ENCODE data around the gene KRT15. TPM values are rescaled to one million over a fixed set of nuclear protein-coding genes. Genes with fewer than 3 reads are reported as not detected.

KRT15 gene
- total and polyA plus RNA-seq, 2 of the 8 experiments (the other 6 are each of a cell fraction or from before 2014, with no cell fraction given), result 0.11 to 0.13 TPM

DNA sequence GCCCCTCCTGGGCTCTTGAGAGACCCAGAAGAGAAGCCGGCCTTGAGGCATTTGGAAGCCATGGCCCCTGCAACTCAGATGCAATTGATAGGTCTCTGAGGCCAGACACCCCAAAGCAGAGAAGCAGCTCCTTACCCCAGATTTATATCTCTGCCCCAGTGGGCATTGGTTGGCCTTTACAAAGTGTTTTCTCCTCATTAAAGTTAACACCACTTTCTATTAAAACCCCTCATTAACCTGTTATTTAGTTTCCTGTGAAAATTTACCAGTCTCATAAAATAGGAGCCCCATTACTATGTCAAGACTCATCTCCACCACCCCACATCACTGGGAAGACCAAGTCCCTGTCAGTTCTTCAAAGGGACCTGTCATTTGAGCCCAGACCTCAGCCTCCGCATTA, 37.7 kb downstream of the KRT15 start, which contains the start of gene KRT35:
Gene KRT35 (minus strand): TSS at position 116 of the 400 bp plus-strand sequence. CDS start 54 bp downstream, at position 62.
- no peaks in the 10 kb centered on the region for H3K23me2 ChIP-seq (ENCODE audit: low read depth, low read length)
- WGBS, 2 experiments (ENCODE audit: extremely low coverage in 1 of 2, insufficient coverage in 1 of 2, insufficient read length in 1 of 2, insufficient replicate concordance in 2 of 2, low coverage in 1 of 2, low lambda C conversion rate in 2 of 2, missing lambda C conversion rate in 1 of 2), result 94% methylated on average over 2 of the region's 2 CpGs; no CpG with 5 or more reads in 1 of the 2 experiments
- no peak within 1 kb of the TSS for H3K18ac ChIP-seq (ENCODE audit: extremely low read depth, low read length)
- H3K27ac ChIP-seq (ENCODE audit: low read depth, low read length), result no peak within 1 kb of the TSS
- no peak within 1 kb of the TSS for H3K23ac ChIP-seq (ENCODE audit: insufficient read length)
- peaks cover 0 to under 1% (median 0%) of the 10 kb centered on the region in 4 experiments; a peak in 3 of 7 replicates for H3K27me3 ChIP-seq (replicated peaks in 1 of 4; ENCODE audit: control insufficient read depth in 3 of 4, extremely low read depth in 1 of 4, insufficient read depth in 3 of 4, low read length in 3 of 4)
- H3K4ac ChIP-seq (replicated peaks; ENCODE audit: insufficient read length, low read depth, low read length), result no peak within 1 kb of the TSS
- H4K5ac ChIP-seq (ENCODE audit: insufficient read length, low read depth, low read length), result no peak within 1 kb of the TSS
- no peak within 1 kb of the TSS for H4K8ac ChIP-seq (ENCODE audit: extremely low read depth, insufficient read depth, low read length)
- no peak within 1 kb of the TSS for H2BK12ac ChIP-seq (ENCODE audit: low read depth, low read length)
- H3K4me1 ChIP-seq (replicated peaks in 1 of 4; ENCODE audit: control insufficient read depth in 3 of 4, insufficient read depth in 4 of 4, low read length in 3 of 4), result no peaks in the 10 kb centered on the region; a peak in 1 of 7 replicates
- H3K79me1 ChIP-seq (ENCODE audit: low read depth, low read length), result no peaks in the 10 kb centered on the region
- no peaks in the 10 kb centered on the region for H4K20me1 ChIP-seq (replicated peaks in 1 of 2; ENCODE audit: control insufficient read depth in 1 of 2, insufficient read depth in 2 of 2, low read length in 2 of 2)
- H2BK15ac ChIP-seq (ENCODE audit: low read length), result no peak within 1 kb of the TSS
- no peaks in the 10 kb centered on the region for H3K9me3 ChIP-seq (ENCODE audit: insufficient read depth in 2 of 2, low read depth in 1 of 2, low read length in 1 of 2)
- H3K4me2 ChIP-seq (ENCODE audit: insufficient read depth in 1 of 2, low read depth in 2 of 2, low read length in 2 of 2), result no peak within 1 kb of the TSS
- H2BK20ac ChIP-seq (ENCODE audit: low read length), result no peak within 1 kb of the TSS
- no peak within 1 kb of the TSS for H2AK5ac ChIP-seq (ENCODE audit: low read depth, low read length)
- CTCF ChIA-PET (ENCODE audit: partially characterized antibody), result interaction anchor here (11.2 to 33.9 kb wide), 2 partner anchors 12 to 66 kb away, joined by 98 to 427 read pairs; partner anchors contain the start of gene KRT36
- no peak for DNase-seq (ENCODE audit: low read depth in 1 of 2, low spot score in 2 of 2)
- no peaks in the 10 kb centered on the region for H3K79me2 ChIP-seq (ENCODE audit: control insufficient read depth in 1 of 2, insufficient read depth in 2 of 2, low read length in 2 of 2)
- H4K91ac ChIP-seq (replicated peaks; ENCODE audit: insufficient read length, low read length), result no peak within 1 kb of the TSS
- no peak within 1 kb of the TSS for H2BK5ac ChIP-seq (ENCODE audit: low read depth, low read length)
- H3K9ac ChIP-seq (replicated peaks in 1 of 4; ENCODE audit: extremely low read depth in 1 of 4, low read depth in 3 of 4, low read length in 3 of 4), result no peak within 1 kb of the TSS
- H3K56ac ChIP-seq (replicated peaks; ENCODE audit: insufficient read length, low read depth, low read length), result no peak within 1 kb of the TSS
- POLR2A ChIA-PET (ENCODE audit: partially characterized antibody), result interaction anchor here (1.4 to 1.5 kb wide), 2 partner anchors 10 to 41 kb away, joined by 5 read pairs; no protein-coding TSS in a partner anchor
- no peaks in the 10 kb centered on the region for H3K36me3 ChIP-seq (ENCODE audit: control insufficient read depth in 2 of 4, insufficient read depth in 4 of 4, low read length in 3 of 4)
- TF ChIP-seq TAF1 (IDR thresholded peaks at IDR 0.05; ENCODE audit: low read depth, low read length) (no peak), RAD21 (IDR thresholded peaks at IDR 0.05 in 1 of 2, conservative IDR thresholded peaks at IDR 0.05 in 1 of 2; ENCODE audit: low read depth in 2 of 2, low read length in 2 of 2) (no peak), JUND (IDR thresholded peaks at IDR 0.05; ENCODE audit: low read length) (no peak), SUZ12 (IDR thresholded peaks at IDR 0.05; ENCODE audit: low read length) (no peak), SRF (IDR thresholded peaks at IDR 0.05; ENCODE audit: low read depth, low read length) (no peak), RBBP5 (IDR thresholded peaks at IDR 0.05; ENCODE audit: borderline replicate concordance, low read depth, low read length) (no peak), SIN3A (conservative IDR thresholded peaks at IDR 0.05 in 1 of 2, IDR thresholded peaks at IDR 0.05 in 1 of 2; ENCODE audit: low read depth in 1 of 2, low read length in 2 of 2) (no peak), EP300 (IDR thresholded peaks at IDR 0.05; ENCODE audit: borderline replicate concordance in 1 of 2, low read depth in 2 of 2, low read length in 2 of 2) (no peak), CEBPB (IDR thresholded peaks at IDR 0.05; ENCODE audit: low read depth, low read length) (no peak), JUN (IDR thresholded peaks at IDR 0.05; ENCODE audit: low read depth, low read length) (no peak)
- TF ChIP-seq, protein P1, sequence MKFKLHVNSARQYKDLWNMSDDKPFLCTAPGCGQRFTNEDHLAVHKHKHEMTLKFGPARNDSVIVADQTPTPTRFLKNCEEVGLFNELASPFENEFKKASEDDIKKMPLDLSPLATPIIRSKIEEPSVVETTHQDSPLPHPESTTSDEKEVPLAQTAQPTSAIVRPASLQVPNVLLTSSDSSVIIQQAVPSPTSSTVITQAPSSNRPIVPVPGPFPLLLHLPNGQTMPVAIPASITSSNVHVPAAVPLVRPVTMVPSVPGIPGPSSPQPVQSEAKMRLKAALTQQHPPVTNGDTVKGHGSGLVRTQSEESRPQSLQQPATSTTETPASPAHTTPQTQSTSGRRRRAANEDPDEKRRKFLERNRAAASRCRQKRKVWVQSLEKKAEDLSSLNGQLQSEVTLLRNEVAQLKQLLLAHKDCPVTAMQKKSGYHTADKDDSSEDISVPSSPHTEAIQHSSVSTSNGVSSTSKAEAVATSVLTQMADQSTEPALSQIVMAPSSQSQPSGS (IDR thresholded peaks at IDR 0.05; ENCODE audit: low read length), result no peak
- FAIRE-seq, result no peak
- no peak within 1 kb of the TSS for H2AFZ ChIP-seq (ENCODE audit: low read length)
- no peak within 1 kb of the TSS for H3K4me3 ChIP-seq (ENCODE audit: extremely low read depth in 1 of 4, insufficient read depth in 2 of 4, low read depth in 3 of 4, low read length in 4 of 4)
- no peak within 1 kb of the TSS for H3K14ac ChIP-seq (ENCODE audit: insufficient read length)
- H2BK120ac ChIP-seq (replicated peaks; ENCODE audit: low read depth, low read length), result no peak within 1 kb of the TSS
